NCI-H1048 (cell line): ENCODE measurements around the gene AFG1L.
"Not testable (repeated sequence)": the region's sequence is repeated elsewhere in the genome, so short reads cannot be mapped to it uniquely, and the experiment has no call there.

ENCODE experiments used
- DNase-seq: peaks from one replicate; lab custom pipeline; 2025; lab: John Stamatoyannopoulos, UW

Gene AFG1L

DNA sequence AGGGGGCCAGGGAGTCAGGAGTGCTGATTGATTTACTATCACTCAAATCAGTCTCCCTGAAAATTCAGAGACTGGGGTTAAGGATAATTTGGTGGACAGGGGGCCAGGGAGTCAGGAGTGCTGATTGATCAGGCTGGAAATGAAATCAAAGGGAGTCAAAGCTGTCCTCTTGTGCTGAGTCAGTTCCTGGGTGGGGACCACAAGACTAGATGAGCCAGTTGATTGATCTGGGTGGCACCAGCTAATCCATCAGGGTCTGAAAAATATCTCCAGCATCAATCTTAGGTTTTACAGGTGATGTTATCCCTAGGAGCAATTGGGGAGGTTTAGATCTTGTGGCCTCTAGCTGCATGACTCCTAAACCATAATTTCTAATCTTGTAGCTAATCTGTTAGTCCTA, 6.1 kb upstream of the AFG1L start:
- DNase-seq = no peak

DNA sequence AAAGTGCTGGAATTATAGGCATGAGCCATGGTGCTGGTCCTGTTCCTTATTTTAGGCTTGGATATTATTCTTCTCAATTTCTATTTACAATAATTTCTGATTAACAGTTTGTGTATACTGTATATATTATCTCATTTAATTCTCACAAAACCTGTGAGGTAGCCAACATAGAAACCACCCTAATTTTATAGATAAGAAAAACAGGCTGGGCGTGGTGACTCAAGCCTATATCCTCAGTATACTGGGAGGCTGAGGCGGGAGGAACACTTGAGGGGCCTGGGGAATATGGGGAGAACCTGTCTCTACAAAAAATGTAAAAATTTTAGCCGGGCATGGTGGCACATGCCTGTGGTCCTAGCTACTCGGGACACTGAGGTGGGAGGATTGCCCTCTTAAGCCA, 3.8 kb upstream of the AFG1L start:
- DNase-seq = no peak

DNA sequence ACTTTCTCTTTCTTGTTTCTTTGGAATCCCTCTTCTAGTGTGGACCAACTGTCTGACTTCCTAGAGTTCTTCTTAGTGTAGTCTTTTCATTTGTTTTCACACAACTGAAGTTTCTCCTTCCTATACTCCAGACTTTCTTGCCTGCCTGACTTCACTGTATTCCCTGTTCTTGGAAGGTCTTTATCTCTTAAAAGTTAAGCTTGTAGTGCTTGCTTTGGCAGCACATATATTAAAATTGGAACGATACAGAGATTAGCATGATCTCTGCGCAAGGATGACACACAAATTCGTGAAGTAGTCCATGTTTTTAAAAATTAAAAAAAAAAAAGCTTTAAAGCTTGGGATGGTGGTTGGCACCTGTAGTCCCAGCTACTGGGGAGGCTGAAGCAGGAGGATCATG, 2.3 kb upstream of the AFG1L start:
- not testable (repeated sequence) for DNase-seq

DNA sequence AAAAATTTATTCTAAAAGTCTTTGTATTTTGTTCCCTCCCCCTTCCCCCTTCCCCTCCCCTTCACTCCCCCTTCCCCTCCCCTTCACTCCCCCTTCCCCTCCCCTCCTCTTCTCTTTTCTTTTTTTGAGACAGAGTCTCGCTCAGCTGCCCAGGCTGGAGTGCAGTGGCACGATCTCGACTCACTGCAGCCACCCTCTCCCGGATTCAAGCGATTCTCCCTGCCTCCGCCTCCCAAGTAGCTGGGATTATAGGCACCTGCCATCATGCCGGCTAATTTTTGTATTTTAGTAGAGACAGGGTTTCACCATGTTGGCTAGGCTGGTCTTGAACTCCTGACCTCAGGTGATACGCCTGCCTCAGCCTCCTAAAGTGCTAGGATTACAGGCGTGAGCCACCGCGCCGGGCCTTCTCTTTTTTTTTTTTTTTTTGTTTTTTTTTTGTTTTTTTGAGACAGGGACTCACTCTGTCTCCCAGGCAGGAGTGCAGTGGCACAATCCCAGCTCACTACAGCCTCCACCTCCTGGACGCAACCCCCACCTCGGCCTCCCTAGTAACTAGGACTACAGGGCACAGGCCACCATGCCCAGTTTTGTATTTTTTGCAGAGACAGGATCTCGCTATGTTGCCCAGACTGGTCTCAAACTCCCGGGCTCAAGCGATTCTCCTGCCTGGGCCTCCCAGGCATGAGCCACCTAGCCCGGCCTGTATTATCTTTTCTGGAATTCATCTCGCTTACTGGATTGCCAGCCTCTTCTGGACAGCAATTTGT, 1.1 kb upstream of the AFG1L start:
- DNase-seq = no peak

DNA sequence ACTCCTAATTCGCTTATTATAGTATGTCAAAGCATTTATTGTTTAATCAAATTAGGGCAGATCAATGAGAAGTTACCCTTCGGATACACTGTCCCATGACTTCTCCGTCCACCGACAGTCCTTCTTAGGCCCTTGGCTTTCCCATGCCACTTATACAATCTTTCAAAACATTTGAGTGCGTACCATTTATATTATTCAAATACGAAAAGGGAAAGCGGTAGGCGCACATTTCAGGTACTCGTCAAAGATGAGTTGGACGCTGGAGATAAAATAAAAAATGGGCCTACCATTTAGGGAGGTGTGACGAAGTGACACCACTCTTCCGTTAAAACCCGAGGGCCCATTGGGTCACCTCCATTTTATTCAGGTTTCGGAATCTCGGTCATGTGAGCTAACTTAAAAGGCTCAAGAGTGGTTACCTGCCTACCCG, 542 bp upstream of the AFG1L start:
- no peak for DNase-seq

DNA sequence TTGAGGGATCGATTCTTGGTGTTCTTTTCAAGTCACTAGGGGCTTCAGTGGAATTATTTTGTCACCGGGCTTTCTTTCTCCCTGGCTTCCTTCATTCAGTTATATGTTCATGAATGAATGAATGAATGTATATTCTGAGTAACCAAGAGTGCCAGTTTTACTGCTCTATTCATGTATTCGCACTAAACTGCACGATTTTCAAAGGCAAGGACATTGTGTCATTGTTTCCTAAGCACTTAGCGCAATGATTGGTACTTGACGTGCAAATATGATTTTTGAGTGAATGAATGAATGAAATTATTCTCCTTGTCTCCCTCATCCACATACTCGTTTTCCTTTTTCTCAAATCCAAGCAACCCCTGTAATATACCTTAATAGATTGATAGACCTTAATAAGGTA, 822 bp downstream of the AFG1L start:
- no peak for DNase-seq

DNA sequence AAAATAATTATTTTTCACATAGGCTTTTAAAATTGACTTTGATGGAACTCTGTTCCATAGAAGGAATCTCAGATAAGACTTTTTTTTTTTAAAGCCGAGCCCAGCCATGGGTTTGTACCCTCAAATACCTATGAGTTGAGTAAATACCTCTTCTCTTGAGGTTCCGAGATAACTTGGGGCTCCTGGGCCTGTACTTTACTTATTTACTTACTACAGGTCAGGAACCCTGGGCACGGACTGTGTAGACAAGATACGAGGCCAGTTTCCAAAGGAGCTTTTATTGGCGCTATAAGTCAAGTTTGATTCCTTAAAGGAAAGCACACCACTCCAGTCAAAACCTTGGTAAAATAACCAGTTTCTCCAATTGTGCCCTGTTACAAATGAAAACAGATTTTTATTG, 7.5 kb downstream of the AFG1L start:
- DNase-seq = no peak

DNA sequence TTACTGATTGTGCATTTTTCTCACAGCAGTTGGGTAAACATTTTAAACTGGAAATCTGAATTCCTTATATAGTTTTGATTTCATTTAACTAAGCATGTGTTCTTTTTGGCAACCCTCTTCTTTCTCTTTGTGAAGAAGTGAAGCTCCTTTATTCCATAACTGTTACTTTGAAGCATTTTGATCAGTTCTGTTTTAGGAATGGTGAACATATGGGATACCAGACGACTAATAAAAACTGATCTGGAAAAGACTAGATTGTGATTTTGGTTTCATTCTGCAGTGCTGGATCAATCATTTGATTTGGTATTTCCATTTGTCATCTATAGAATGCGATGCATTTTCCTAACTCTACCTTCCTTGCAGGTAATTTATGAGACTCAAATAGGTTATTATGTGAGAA, 9.8 kb downstream of the AFG1L start:
- no peak for DNase-seq

DNA sequence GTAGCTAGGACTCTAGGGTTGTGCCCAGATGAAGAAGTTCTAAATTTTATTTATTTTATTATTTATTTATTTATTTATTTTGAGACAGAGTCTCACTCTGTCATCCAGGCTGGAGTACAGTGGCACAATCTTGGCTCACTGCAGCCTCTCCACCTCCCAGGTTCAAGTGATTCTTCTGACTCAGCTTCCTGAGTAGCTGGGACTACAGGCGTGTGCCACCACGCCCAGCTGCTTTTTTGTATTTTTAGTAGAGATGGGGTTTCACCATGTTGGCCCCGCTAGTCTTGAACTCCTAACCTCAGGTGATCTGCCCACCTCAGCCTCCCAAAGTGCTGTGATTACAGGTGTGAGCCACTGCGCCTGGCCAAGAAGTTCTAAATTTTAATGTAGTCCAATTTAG, 13.8 kb downstream of the AFG1L start:
- DNase-seq = not testable (repeated sequence)

DNA sequence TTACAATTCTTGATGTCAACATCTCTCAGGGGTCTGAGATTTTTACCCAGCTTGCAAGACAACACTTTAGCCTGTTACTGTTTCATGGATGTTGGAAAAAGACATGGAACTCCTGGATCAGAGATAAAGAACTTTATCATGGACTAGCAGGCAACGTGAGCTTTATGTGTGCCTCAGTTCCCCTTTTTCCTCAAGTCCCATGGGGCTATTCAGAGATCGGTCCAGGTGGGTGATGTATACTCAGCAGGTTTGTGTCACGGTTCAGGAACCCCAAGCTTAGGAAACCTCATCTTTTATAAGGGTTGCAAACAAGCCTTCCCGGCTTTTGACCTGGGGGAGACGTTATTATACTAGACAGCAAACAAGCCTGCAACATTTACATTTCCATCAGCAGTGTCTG, 15.0 kb downstream of the AFG1L start:
- no peak for DNase-seq

DNA sequence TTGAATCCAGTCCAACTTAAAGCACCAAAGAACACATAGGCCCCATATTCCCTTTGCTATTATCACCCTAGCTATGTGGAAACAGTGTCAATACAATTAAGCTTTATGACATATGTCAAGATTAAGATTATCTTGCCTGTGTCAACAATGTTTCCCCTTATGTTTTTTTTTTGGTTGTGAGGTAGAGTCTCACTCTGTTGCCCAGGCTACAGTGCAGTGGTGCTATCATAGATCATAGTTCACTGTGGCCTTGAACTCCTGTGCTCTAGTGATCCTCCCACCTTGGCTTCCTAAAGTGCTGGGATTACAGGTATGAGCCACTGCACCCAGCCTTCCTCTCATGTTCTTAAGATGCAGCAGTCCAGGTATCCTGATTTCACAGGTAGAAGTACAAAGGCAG, 17.8 kb downstream of the AFG1L start:
- no peak for DNase-seq

DNA sequence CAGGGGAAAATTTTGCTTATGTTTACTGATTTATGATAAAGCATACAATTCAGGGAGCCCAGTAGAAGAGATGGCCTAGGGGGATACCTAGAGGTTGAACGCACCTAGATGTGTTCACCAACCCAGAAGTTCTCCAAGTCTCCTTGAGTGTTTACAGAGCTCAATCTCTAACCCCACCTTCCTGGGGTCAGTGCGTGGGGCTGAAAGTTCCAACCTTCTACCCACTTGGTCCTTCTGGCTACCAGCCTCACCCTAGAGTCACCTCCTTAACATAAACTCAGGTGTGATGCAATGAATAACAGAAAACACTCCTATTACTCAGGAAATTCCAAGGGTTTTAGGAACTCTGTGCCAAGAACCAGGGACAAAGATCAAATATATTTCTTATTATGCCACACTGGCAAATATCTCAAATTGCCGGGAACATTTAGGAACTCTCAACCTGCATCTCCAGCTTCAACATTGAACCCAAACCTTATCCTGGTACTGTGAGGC, 26.4 kb downstream of the AFG1L start:
- DNase-seq = no peak

DNA sequence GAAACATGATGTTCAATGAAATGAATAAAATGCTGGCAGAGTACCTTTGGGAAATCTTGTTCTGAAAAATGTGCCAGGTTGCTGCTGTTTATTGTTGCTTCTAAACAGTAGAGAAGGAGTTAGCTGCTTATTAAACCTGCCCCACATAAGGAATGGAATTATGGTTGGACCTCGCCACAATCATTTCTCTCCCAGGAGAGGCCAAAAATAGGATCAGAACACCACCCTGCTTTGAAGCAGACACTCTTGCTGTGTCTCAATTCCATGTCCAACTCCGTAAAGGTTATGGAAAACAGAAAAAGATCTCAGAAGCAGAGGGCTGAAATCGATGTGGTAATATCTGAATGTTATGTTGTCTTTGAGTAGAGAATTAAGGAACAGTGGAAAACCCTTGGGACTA, 27.9 kb downstream of the AFG1L start:
- DNase-seq = no peak

DNA sequence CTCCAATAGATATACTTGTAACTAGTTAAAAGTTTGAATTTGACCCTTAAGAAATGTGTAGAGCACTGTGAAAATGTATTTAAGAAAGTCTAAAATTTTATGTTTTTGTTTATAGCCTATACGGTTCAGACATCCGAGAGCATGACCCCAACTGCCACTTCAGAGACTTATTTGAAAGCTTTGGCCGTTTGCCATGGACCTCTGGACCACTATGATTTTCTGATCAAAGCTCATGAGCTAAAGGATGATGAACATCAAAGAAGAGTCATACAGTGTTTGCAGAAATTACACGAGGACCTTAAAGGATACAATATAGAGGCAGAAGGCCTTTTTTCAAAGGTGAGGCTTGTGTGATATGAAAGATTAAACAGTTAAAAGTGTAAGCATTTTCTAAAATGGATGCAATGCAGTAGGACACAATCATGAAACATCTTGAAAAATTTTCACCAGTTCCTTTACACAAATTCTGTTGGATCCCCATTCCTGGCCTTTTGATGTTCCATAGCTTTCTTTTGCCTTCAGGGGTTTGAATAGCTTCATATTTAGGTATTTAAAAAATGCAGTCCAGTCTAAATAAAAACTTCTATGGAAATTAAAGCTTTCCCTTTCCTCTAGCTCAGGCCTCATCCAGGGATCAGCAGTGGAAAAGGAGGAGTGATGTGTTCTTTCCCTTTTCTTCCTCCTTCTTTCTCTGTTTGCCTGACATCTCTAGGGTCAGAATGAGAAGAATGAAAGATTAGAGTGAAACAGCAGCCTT, 29.0 kb downstream of the AFG1L start:
- DNase-seq = no peak

DNA sequence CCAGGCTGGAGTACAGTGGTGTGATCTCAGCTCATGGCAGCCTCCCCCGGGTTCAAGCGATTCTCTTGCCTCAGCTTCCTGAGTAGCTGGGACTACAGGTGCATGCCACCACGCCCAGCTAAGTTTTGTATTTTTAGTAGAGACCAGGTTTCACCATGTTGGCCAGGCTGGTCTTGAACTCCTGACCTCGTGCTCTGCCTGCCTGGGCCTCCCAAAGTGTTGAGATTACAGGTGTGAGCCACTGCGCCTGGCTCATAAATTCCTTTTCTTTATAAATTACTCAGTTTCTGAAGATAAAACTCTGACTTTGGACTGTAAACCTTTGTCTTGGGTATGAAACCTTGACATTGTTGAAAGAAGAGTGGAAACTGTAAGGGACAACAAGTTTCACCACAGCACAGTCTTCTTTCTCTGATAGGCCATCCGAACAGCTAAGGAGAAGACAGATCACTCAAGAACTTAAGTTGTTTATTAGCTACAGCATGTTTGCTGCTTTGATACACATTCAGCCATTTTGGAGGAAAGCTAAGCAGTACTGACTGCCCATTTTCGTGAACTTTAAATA, 35.4 kb downstream of the AFG1L start:
- not testable (repeated sequence) for DNase-seq

DNA sequence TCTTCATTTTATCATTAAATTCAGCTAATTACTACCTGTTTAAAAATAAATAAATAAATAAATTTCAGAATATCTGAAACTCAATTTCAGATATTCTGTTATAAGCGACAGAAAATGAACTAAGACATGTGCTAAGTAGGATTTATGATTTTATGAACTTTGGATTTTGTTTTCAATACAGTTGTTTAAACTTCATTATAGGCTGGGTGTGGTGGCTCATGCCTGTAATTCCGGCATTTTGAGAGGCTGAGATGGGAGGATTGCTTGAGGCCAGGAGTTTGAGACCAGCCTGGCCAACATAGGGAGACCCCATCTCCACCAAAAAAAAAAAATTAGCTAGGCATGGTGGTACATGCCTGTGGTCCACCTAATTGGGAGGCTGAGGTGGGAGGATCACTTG, 36.0 kb downstream of the AFG1L start:
- DNase-seq = no peak

DNA sequence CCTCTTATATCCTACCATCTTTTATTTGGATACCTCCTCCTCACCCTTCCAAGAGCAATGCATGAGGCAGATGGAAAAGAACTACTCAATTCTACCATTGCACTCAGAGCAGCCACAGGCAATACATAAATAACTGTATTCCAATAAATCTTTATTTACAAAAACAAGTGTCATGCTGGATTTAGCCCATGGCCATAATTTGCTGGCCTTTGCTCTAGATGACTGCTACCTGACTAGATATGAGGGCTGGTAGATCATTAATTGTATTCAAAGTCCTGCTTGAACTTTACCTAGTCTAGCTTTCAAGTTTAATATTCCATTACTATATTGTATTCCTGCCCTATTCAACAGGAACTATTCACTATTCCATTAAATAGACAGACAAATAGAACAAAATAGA, 37.1 kb downstream of the AFG1L start:
- no peak for DNase-seq

DNA sequence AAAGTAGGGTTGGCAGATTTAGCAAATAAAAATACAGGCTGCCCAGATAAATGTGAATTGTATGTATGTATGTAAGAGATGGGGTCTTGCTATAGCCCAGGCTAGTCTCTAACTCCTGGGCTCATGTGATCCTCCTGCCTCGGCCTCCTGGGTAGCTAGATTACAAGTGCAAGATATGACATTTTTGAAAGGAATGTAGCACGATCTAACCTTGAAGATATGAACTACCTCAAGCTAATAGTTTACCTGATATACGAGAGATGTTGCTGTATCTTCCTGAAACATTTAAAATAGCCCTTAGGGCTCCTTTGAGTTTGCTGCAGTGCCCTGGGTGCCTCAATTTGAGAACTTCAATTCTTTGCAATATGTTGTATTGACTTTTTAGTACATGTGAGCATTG, 42.1 kb downstream of the AFG1L start:
- DNase-seq = no peak

DNA sequence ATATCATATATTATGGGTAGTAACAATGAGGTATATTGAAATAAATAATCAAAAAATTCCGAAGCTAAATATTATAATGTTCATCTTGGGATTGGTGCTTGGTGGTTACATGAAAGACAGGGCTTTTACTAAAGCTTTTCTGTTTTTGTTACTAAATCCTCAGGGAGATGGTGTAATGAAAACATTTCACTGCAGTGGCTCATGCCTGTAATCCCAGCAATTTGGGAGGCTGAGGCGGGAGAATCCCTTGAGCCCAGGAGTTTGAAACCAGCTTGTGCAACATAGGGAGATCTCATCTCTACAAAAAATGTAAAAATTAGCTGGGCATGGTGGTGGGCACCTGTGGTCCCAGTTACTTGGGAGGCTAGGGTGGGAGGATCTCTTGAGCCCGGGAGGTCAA, 42.9 kb downstream of the AFG1L start:
- DNase-seq = no peak

DNA sequence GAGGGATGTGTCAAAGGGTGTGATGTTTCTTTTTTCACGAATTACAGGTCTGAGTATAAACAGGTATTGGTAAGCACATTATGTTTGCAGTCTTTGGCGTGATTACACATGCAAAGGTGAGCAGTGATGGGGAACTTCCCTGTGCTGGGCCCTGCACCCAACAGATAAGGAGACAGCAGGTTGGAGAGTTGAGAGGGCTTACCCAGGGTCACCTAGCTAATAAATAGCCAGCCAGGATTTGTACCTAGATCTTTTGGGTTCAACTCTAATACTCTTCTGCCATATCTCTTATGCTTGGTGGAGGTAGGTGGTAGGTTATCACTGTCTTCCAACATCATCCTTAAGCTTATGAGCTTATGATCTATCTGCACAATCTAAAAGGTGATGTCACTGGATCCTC, 46.5 kb downstream of the AFG1L start:
- no peak for DNase-seq

DNA sequence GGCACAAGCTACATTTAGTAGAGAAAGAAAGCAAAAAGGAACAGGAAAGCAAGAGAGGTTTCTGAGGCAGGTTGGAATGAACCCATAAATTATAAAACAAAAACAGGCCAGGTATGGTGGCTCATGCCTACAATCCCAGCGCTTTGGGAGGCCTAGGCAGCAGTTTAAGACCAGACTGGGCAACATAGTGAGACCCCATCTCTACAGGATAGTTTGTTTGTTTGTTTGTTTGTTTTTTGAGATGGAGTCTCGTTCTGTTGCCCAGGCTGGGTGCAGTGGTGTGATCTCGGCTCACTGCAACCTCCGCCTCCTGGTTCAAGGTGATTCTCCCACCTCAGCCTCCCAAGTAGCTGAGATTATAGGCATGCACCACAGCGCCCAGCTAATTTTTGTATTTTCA, 49.0 kb downstream of the AFG1L start:
- DNase-seq = no peak

DNA sequence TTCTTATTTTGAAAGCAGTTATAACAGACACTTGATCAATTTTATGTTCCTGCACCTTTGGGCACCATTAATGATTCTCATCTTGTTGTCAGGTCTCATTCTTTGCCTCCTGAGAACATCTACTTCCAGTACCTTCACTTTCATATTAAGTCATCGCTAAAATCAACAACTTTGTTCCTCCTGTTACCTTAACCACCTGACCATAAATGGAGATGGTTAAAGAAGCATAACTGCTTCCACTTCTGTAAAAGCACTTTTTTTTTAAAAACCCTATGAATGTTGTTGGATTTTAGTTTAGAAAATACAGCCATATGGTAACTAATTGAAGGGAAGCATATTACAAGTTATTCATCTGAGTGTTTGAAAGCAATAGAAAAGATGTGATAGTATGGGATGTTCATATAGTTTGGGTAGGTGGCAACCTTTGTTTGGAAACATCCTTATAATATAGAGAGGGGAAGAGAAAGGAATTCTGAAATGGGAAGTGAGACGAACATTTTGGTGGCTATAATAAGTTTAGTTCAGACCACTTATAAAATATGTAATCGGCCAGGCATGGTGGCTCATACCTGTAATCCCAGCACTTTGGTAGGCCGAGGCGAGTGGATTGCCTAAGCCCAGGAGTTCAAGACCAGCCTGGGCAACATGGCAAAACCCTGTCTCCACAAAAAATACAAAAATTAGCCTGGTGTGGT, 53.9 kb downstream of the AFG1L start:
- no peak for DNase-seq

DNA sequence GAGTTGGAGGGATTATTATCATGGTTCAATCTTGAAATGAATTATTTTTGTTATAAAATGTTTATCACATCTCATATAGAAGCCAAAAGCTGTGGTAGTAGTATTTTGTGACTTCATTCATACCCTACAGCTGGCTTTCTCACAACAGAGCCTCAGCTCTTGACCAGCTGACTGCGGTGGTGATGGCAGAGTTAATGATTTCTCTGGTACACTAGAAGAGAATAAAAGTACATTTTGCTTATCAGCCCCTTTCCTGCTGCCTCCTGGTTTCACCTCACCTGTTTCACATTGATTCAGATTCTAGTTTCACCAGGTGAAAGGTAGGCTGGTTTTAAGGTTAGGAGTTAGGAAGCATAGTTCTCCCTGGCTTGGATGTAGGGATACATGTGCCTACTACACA, 55.7 kb downstream of the AFG1L start:
- no peak for DNase-seq
